Uterus (tissue), 2 donors: ENCODE measurements around the gene ZFR.

Experiments
- POLR2A ChIP-seq, 2 donors: fragments of 450-650 bp; IDR thresholded peaks; one replicate each; pipeline ENCODE4 v1.6.1; 2016; ENCODE audit warnings: antibody characterized with exemption in 2 of 2, mild to moderate bottlenecking in 1 of 2, moderate library complexity in 1 of 2
- TF ChIP-seq, protein P1 (sequence below), 4 experiments: fragments of 200-600 bp in 2 of 4; fragments of 450-650 bp in 2 of 4; sonication (generic) in 2 of 4; IDR thresholded peaks; one replicate each; pipeline ENCODE4 v1.5.1; 2016 to 2019; ENCODE audit warnings: antibody characterized with exemption in 4 of 4, mild to moderate bottlenecking in 2 of 4, moderate library complexity in 1 of 4

DNA sequence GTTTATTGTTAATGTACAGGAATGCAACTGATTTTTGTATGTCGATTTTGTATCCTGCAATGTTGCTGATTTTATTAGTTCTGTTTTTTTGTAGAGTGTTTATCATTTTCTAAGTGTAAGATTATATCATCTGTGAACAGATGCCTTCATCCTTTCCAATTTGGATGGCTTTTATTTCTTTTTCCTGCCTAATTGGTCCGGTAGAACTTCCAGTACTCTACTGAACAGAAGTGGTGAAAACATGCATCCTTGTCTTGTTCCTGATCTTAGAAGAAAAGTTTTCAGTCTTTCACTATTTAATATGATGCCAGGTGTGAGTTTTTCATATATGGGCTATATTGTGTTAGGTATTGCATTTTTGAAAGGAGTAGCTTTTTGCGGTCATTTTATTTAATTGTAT, 42.5 kb upstream of the ZFR start:
- no peak for TF ChIP-seq POLR2A (IDR thresholded peaks at IDR 0.05)
- TF ChIP-seq, protein P1, sequence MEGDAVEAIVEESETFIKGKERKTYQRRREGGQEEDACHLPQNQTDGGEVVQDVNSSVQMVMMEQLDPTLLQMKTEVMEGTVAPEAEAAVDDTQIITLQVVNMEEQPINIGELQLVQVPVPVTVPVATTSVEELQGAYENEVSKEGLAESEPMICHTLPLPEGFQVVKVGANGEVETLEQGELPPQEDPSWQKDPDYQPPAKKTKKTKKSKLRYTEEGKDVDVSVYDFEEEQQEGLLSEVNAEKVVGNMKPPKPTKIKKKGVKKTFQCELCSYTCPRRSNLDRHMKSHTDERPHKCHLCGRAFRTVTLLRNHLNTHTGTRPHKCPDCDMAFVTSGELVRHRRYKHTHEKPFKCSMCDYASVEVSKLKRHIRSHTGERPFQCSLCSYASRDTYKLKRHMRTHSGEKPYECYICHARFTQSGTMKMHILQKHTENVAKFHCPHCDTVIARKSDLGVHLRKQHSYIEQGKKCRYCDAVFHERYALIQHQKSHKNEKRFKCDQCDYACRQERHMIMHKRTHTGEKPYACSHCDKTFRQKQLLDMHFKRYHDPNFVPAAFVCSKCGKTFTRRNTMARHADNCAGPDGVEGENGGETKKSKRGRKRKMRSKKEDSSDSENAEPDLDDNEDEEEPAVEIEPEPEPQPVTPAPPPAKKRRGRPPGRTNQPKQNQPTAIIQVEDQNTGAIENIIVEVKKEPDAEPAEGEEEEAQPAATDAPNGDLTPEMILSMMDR (IDR thresholded peaks at IDR 0.05), result no peak
